H1 (cell line): Measurements from ENCODE around the gene VNN1. TPM values are rescaled to one million over a fixed set of nuclear protein-coding genes. Genes with fewer than 3 reads are reported as not detected.

ENCODE experiments used
- CTCF ChIA-PET: fragments of 300-600 bp; sonication (Branson Sonifier 250); formaldehyde crosslinking; loops from one replicate; lab custom pipeline; 2021; ENCODE audit not compliant: partially characterized antibody; lab: Charles Lee
- POLR2A ChIA-PET: fragments of 300-600 bp; sonication (Branson Sonifier 250); formaldehyde crosslinking; loops from one replicate; lab custom pipeline; 2021; ENCODE audit warnings: inconsistent platforms; ENCODE audit not compliant: partially characterized antibody; lab: Charles Lee
- DNase-seq, 2 experiments: peaks; one replicate each; pipeline versions ENCODE4 v3.0.0 to v3.0.0-alpha.2; 2010 to 2022; ENCODE audit warnings: low spot score in 2 of 2, low read depth in 1 of 2, mixed read lengths in 1 of 2
- FAIRE-seq: peaks from 2 replicates; lab custom pipeline; 2011; peaks lifted over from hg19 to GRCh38; lab: Jason Lieb, UNC
- H2AFZ ChIP-seq: 2 replicates; pipeline ENCODE4 v1.8.1; 2012; ENCODE audit warnings: low read length, inconsistent platforms
- H2AK5ac ChIP-seq: 2 replicates; pipeline ENCODE4 v1.6.1; 2013; ENCODE audit warnings: low read depth, low read length
- H2BK120ac ChIP-seq: replicated peaks from 2 replicates; pipeline ENCODE3; 2013; ENCODE audit warnings: low read depth, low read length, inconsistent platforms
- H2BK12ac ChIP-seq: 2 replicates; pipeline ENCODE4 v1.6.1; 2013; ENCODE audit warnings: low read depth, low read length
- H2BK15ac ChIP-seq: 2 replicates; pipeline ENCODE4 v1.6.1; 2013; ENCODE audit warnings: low read length
- H2BK20ac ChIP-seq: 2 replicates; pipeline ENCODE4 v1.6.1; 2013; ENCODE audit warnings: low read length
- H2BK5ac ChIP-seq: 2 replicates; pipeline ENCODE4 v1.6.1; 2013; ENCODE audit warnings: low read depth, low read length
- H3K14ac ChIP-seq: 2 replicates; pipeline ENCODE4 v1.6.1; 2013; ENCODE audit warnings: inconsistent platforms; ENCODE audit not compliant: insufficient read length
- H3K18ac ChIP-seq: 2 replicates; pipeline ENCODE4 v1.6.1; 2013; ENCODE audit warnings: low read length; ENCODE audit errors: extremely low read depth
- H3K23ac ChIP-seq: 2 replicates; pipeline ENCODE4 v1.6.1; 2013; ENCODE audit warnings: inconsistent platforms; ENCODE audit not compliant: insufficient read length
- H3K23me2 ChIP-seq: 2 replicates; pipeline ENCODE4 v1.6.1; 2013; ENCODE audit warnings: low read depth, low read length
- H3K27ac ChIP-seq: 2 replicates; pipeline ENCODE4 v1.6.1; 2011; ENCODE audit warnings: low read depth, low read length, inconsistent platforms
- H3K27me3 ChIP-seq, 4 experiments: replicated peaks in 1 of 4; 1 replicate in 1 of 4; 2 replicates in 3 of 4; pipeline versions ENCODE4 v1.6.1 to v1.8.1; 2011 to 2013; ENCODE audit warnings: low read length in 3 of 4, mild to moderate bottlenecking in 3 of 4, inconsistent platforms in 2 of 4, mixed read lengths in 2 of 4, moderate library complexity in 1 of 4; ENCODE audit not compliant: control insufficient read depth in 3 of 4, insufficient read depth in 3 of 4; ENCODE audit errors: extremely low read depth in 1 of 4
- H3K36me3 ChIP-seq, 4 experiments: 2 replicates each; pipeline versions ENCODE4 v1.6.1 to v1.8.1; 2011 to 2013; ENCODE audit warnings: mild to moderate bottlenecking in 4 of 4, low read length in 3 of 4, moderate library complexity in 2 of 4, control low read depth in 1 of 4, inconsistent platforms in 1 of 4; ENCODE audit not compliant: insufficient read depth in 4 of 4, control insufficient read depth in 2 of 4
- H3K4ac ChIP-seq: replicated peaks from 2 replicates; pipeline ENCODE3; 2013; ENCODE audit warnings: low read length, low read depth, mixed read lengths, inconsistent platforms; ENCODE audit not compliant: insufficient read length
- H3K4me1 ChIP-seq, 4 experiments: replicated peaks in 1 of 4; 1 replicate in 1 of 4; 2 replicates in 3 of 4; pipeline versions ENCODE4 v1.6.1 to v1.8.1; 2011 to 2013; ENCODE audit warnings: low read length in 3 of 4, inconsistent platforms in 2 of 4, mixed read lengths in 1 of 4; ENCODE audit not compliant: insufficient read depth in 4 of 4, control insufficient read depth in 3 of 4
- H3K4me2 ChIP-seq, 2 experiments: 2 replicates each; pipeline versions ENCODE4 v1.6.1 to v1.8.1; 2011 to 2013; ENCODE audit warnings: low read depth in 2 of 2, low read length in 2 of 2, control low read depth in 1 of 2, inconsistent platforms in 1 of 2, mild to moderate bottlenecking in 1 of 2; ENCODE audit not compliant: insufficient read depth in 1 of 2
- H3K4me3 ChIP-seq, 4 experiments: fragments of 200-600, 300-600 bp in 1 of 4; sonication (generic), shearing (Covaris generic), sonication (Bioruptor Twin) in 1 of 4; 2 replicates each; pipeline versions ENCODE4 v1.5.1 to v1.8.1; 2011 to 2016; ENCODE audit warnings: low read length in 4 of 4, low read depth in 3 of 4, control low read depth in 2 of 4, inconsistent platforms in 2 of 4, mild to moderate bottlenecking in 2 of 4, mixed read lengths in 1 of 4, moderate library complexity in 1 of 4; ENCODE audit not compliant: insufficient read depth in 2 of 4; ENCODE audit errors: extremely low read depth in 1 of 4
- H3K56ac ChIP-seq: replicated peaks from 2 replicates; pipeline ENCODE3; 2013; ENCODE audit warnings: low read depth, mild to moderate bottlenecking, mixed read lengths, low read length, inconsistent platforms; ENCODE audit not compliant: insufficient read length
- H3K79me1 ChIP-seq: 2 replicates; pipeline ENCODE4 v1.6.1; 2013; ENCODE audit warnings: low read depth, low read length, control low read depth
- H3K79me2 ChIP-seq, 2 experiments: 2 replicates each; pipeline versions ENCODE4 v1.6.1 to v1.8.1; 2012 to 2013; ENCODE audit warnings: low read length in 2 of 2, mild to moderate bottlenecking in 2 of 2, inconsistent platforms in 1 of 2; ENCODE audit not compliant: insufficient read depth in 2 of 2, control insufficient read depth in 1 of 2
- H3K9ac ChIP-seq, 4 experiments: replicated peaks in 1 of 4; 1 replicate in 1 of 4; 2 replicates in 3 of 4; pipeline versions ENCODE4 v1.6.1 to v1.8.1; 2011 to 2013; ENCODE audit warnings: low read depth in 3 of 4, low read length in 3 of 4, control low read depth in 2 of 4, mild to moderate bottlenecking in 2 of 4, moderate library complexity in 2 of 4, inconsistent platforms in 1 of 4; ENCODE audit errors: extremely low read depth in 1 of 4
- H3K9me3 ChIP-seq, 2 experiments: 2 replicates each; pipeline versions ENCODE4 v1.6.1 to v1.8.1; 2012 to 2013; ENCODE audit warnings: mild to moderate bottlenecking in 2 of 2, moderate library complexity in 2 of 2, control low read depth in 1 of 2, inconsistent platforms in 1 of 2, low read depth in 1 of 2, low read length in 1 of 2, mixed read lengths in 1 of 2; ENCODE audit not compliant: insufficient read depth in 2 of 2
- H4K20me1 ChIP-seq, 2 experiments: replicated peaks in 1 of 2; 2 replicates each; pipeline versions ENCODE3 to v1.8.1; 2011 to 2013; ENCODE audit warnings: inconsistent platforms in 2 of 2, low read length in 2 of 2, mild to moderate bottlenecking in 1 of 2; ENCODE audit not compliant: insufficient read depth in 2 of 2, control insufficient read depth in 1 of 2
- H4K5ac ChIP-seq: 2 replicates; pipeline ENCODE4 v1.6.1; 2013; ENCODE audit warnings: low read length, low read depth, mixed read lengths, inconsistent platforms; ENCODE audit not compliant: insufficient read length
- H4K8ac ChIP-seq: 2 replicates; pipeline ENCODE4 v1.8.0; 2013; ENCODE audit warnings: mild to moderate bottlenecking, moderate library complexity, low read length, inconsistent platforms; ENCODE audit not compliant: insufficient read depth; ENCODE audit errors: extremely low read depth
- H4K91ac ChIP-seq: replicated peaks from 2 replicates; pipeline ENCODE3; 2013; ENCODE audit warnings: low read length, mixed read lengths, inconsistent platforms; ENCODE audit not compliant: insufficient read length
- RAD21 ChIP-seq, 2 experiments: IDR thresholded peaks in 1 of 2; conservative IDR thresholded peaks in 1 of 2; 2 replicates each; pipeline ENCODE4 v1.6.1; 2011; ENCODE audit warnings: low read depth in 2 of 2, low read length in 2 of 2, improper control_type of control experiment in 1 of 2, inconsistent platforms in 1 of 2, mild to moderate bottlenecking in 1 of 2, moderate library complexity in 1 of 2
- SAP30 ChIP-seq: fragments of 300-600 bp; sonication (generic); IDR thresholded peaks from 2 replicates; pipeline ENCODE4 v1.7.1; 2012; ENCODE audit warnings: low read length, moderate library complexity, mild to moderate bottlenecking, inconsistent platforms; ENCODE audit not compliant: insufficient read depth, insufficient replicate concordance
- TCF12 ChIP-seq: IDR thresholded peaks from 2 replicates; pipeline ENCODE4 v1.6.1; 2011; ENCODE audit warnings: low read depth, mild to moderate bottlenecking, low read length
- TEAD4 ChIP-seq: IDR thresholded peaks from 2 replicates; pipeline ENCODE4 v1.6.1; 2012; ENCODE audit warnings: low read depth, low read length, inconsistent platforms, mixed read lengths
- WGBS, 2 experiments: shearing (Covaris generic) in 1 of 2; methylation state at CpG; one replicate each; pipeline versions ENCODE4 v1.1.6 to v1.1.7; 2013 to 2015; ENCODE audit warnings: low lambda C conversion rate in 2 of 2, mixed read lengths in 2 of 2, inconsistent platforms in 1 of 2, low coverage in 1 of 2, missing lambda C conversion rate in 1 of 2; ENCODE audit not compliant: insufficient replicate concordance in 2 of 2, insufficient coverage in 1 of 2, insufficient read length in 1 of 2; ENCODE audit errors: extremely low coverage in 1 of 2, missing lambda C conversion rate in 1 of 2; 5-methylcytosine and 5-hydroxymethylcytosine counted together
- polyA plus RNA-seq, 7 experiments: library from polyadenylated mRNA; depleted of rRNA in 3 of 7; stranded (reverse) in 5 of 7; unstranded in 2 of 7; fragments of >200 nt in 5 of 7; fragments of 200-250 nt in 2 of 7; gene quantifications; 1 replicate in 5 of 7; 2 replicates in 1 of 7; 4 replicates in 1 of 7; pipeline versions ENCODE4 v1.2.1 to v1.2.3, GENCODE V29; 2011 to 2013; ENCODE audit warnings: missing spikeins in 2 of 7, mixed read lengths in 2 of 7
- total RNA-seq: library from RNA; stranded (reverse); fragmentation: NEBNext Ultra II Directional; extraction: Animal tissue kit (Norgen Biotek cat#: 25700); gene quantifications from 2 replicates; pipeline ENCODE4 v1.2.1, GENCODE V29; 2021

VNN1 gene
- total and polyA plus RNA-seq, 2 of the 8 experiments (the other 6 are each of a cell fraction or from before 2014, with no cell fraction given) = not detected

DNA sequence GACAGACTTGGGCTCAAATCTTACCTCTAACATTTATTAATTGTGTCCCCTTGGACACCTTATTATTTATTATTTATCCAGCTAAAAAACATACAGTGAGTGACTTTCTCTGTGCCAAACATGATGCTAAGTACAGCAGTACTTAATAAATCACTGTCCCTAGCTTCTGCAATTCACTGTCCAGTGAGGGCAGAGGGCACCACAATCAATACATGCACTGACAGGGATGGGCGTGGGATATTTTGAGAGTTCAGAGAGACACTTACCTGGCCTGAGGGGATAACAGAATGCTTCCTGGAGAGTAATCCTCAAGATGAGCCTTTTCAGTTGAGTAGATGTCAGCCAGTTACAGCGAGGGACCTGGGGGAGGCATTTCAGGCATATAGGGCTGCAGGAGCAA, 80.5 kb downstream of the VNN1 start:
- H2BK15ac ChIP-seq = no peak overlapping the region
- no peak overlapping the region for H3K56ac ChIP-seq
- 87% methylated on average over 2 of the region's 2 CpGs; no CpG with 5 or more reads in 1 of the 2 experiments for WGBS, 2 experiments

More for the DNA sequence above, 80.5 kb downstream of the VNN1 start:
- ChIA-PET CTCF (no interaction called here), POLR2A (no interaction called here)
- Histone ChIP-seq H4K5ac (no peak overlapping the region), H2BK20ac (no peak overlapping the region), H3K9ac (no peak overlapping the region), H3K79me2 (no peaks in the 10 kb centered on the region), H4K91ac (no peak overlapping the region), H3K9me3 (no peaks in the 10 kb centered on the region), H2AFZ (peak overlapping the region; percentile 67), H3K23ac (no peak overlapping the region), H3K4me3 (no peak overlapping the region), H2BK120ac (no peak overlapping the region), H3K79me1 (no peaks in the 10 kb centered on the region), H4K8ac (no peak overlapping the region; the same call in 1 of the 2 replicates), H2BK5ac (no peak overlapping the region), H3K27me3 (no peaks in the 10 kb centered on the region), H3K18ac (no peak overlapping the region), H3K4ac (no peak overlapping the region), H3K23me2 (no peaks in the 10 kb centered on the region), H3K27ac (no peak overlapping the region; the same call in 1 of the 2 replicates), H3K36me3 (no peaks in the 10 kb centered on the region), H3K4me2 (no peak overlapping the region), H3K14ac (no peak overlapping the region), H3K4me1 (no peaks in the 10 kb centered on the region), H2AK5ac (no peak overlapping the region), H2BK12ac (no peak overlapping the region), H4K20me1 (no peaks in the 10 kb centered on the region)
- DNase-seq (no peak), FAIRE-seq (no peak)
- TF ChIP-seq SAP30 = no peak
- no peak for TF ChIP-seq RAD21 (IDR thresholded peaks at IDR 0.05 in 1 of 2, conservative IDR thresholded peaks at IDR 0.05 in 1 of 2; ENCODE audit: low read depth in 2 of 2, low read length in 2 of 2)
- no peak for TF ChIP-seq TEAD4
- no peak for TF ChIP-seq TCF12
